Cardiac muscle cell (in vitro differentiated cells and primary cell): ENCODE data around the gene ADAMTS7. TPM values are rescaled to one million over a fixed set of nuclear protein-coding genes. Genes with fewer than 3 reads are reported as not detected.
A peak's percentile ranks its signal among the peaks of the same experiment; 100 is the strongest.

Experiments used
- DNase-seq, 2 donors: peaks; one replicate each; pipeline versions ENCODE4 v3.0.0 to v3.0.0-alpha.2; 2010 to 2017; ENCODE audit warnings: low read depth in 1 of 2, low spot score in 1 of 2
- H3K27ac ChIP-seq: fragments of 200-600 bp; sonication (generic); 2 replicates; pipeline ENCODE4 v1.5.1; 2016
- H3K27me3 ChIP-seq: fragments of 200-600 bp; sonication (generic); 2 replicates; pipeline ENCODE4 v1.6.0; 2016; ENCODE audit warnings: control low read depth
- H3K36me3 ChIP-seq: fragments of 200-600 bp; sonication (generic); 2 replicates; pipeline ENCODE4 v1.5.1; 2016; ENCODE audit warnings: control low read depth
- H3K4me1 ChIP-seq: fragments of 200-600 bp; sonication (generic); 2 replicates; pipeline ENCODE4 v1.8.1; 2017; ENCODE audit warnings: low read depth, mild to moderate bottlenecking, mixed run types
- H3K4me3 ChIP-seq: fragments of 200-600 bp; sonication (generic); 2 replicates; pipeline ENCODE4 v1.5.1; 2016; ENCODE audit warnings: mild to moderate bottlenecking
- H3K9me3 ChIP-seq: fragments of 200-600 bp; sonication (generic); 2 replicates; pipeline ENCODE4 v1.5.1; 2017; ENCODE audit warnings: low read depth, mild to moderate bottlenecking, control low read depth
- CTCF ChIP-seq: IDR thresholded peaks from 2 replicates; pipeline ENCODE4 v1.5.1; 2012; ENCODE audit warnings: low read depth, mild to moderate bottlenecking, low read length
- polyA plus RNA-seq: library from polyadenylated mRNA; unstranded; fragments of >200 nt; fragmentation: Nextera tagmentation; extraction: Ambion mirVana; gene quantifications from 2 replicates; pipeline ENCODE4 v1.2.1, GENCODE V29; 2016
- total RNA-seq: library from RNA; depleted of rRNA; stranded (reverse); fragments of >200 nt; gene quantifications from 2 replicates; pipeline ENCODE4 v1.2.3, GENCODE V29; 2016

The ADAMTS7 gene
- total and polyA plus RNA-seq, 2 experiments from 2014 or later = 11.8 to 35.3 TPM

GRCh38 chr15:78836333-78836732 lies 25.1 kb upstream of the ADAMTS7 start:
- no peak overlapping the region for H3K27ac ChIP-seq
- DNase-seq = no peak
- H3K36me3 ChIP-seq = no peaks in the 10 kb centered on the region
- no peak for TF ChIP-seq CTCF
- H3K4me1 ChIP-seq = peaks cover 13% of the 10 kb centered on the region
- H3K4me3 ChIP-seq = no peak overlapping the region
- H3K27me3 ChIP-seq = no peaks in the 10 kb centered on the region
- H3K9me3 ChIP-seq = no peaks in the 10 kb centered on the region

GRCh38 chr15:78831229-78832207 lies 20.3 kb upstream of the ADAMTS7 start:
- no peak for DNase-seq
- no peak overlapping the region for H3K4me3 ChIP-seq

GRCh38 chr15:78830514-78831228 lies 19.4 kb upstream of the ADAMTS7 start:
- H3K27ac ChIP-seq = no peak overlapping the region
- H3K4me1 ChIP-seq = peaks cover 4% of the 10 kb centered on the region
- no peaks in the 10 kb centered on the region for H3K36me3 ChIP-seq
- no peaks in the 10 kb centered on the region for H3K27me3 ChIP-seq
- H3K4me3 ChIP-seq = no peak overlapping the region
- H3K9me3 ChIP-seq = no peaks in the 10 kb centered on the region
- peak in 1 of 2 donors; percentile 38 for DNase-seq
- no peak for TF ChIP-seq CTCF

More at GRCh38 chr15:78831229-78832207, 20.3 kb upstream of the ADAMTS7 start:
- TF ChIP-seq CTCF = no peak
- Histone ChIP-seq H3K27ac (no peak overlapping the region), H3K27me3 (no peaks in the 10 kb centered on the region), H3K36me3 (no peaks in the 10 kb centered on the region), H3K9me3 (no peaks in the 10 kb centered on the region), H3K4me1 (peaks cover 4% of the 10 kb centered on the region)

DNA sequence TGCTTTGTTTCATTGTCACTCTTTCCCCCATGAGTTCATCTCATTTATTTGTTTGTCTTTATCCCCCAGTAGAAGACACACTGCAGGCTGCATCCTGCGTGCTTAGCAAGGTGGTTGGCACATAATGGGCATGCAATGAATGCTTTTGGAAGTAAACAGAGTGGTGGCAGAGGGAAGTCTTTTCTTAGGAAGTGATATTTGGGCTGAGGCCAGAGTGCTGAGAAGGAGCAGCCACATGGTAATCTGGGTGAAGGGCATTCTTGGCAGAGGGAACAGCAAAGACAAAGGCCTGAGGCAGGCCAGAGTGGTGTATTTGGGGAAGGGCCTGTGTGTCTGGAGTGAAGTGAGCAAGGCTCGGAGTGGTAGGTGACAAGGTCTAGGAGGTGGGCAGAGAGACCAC lies 17.7 kb upstream of the ADAMTS7 start:
- peaks cover 7% of the 10 kb centered on the region for H3K4me1 ChIP-seq
- no peak for TF ChIP-seq CTCF
- no peak for DNase-seq
- no peaks in the 10 kb centered on the region for H3K27me3 ChIP-seq
- no peaks in the 10 kb centered on the region for H3K36me3 ChIP-seq
- no peak overlapping the region for H3K4me3 ChIP-seq
- no peaks in the 10 kb centered on the region for H3K9me3 ChIP-seq
- no peak overlapping the region for H3K27ac ChIP-seq

- Histone ChIP-seq H3K36me3 (no peaks in the 10 kb centered on the region), H3K4me3 (no peak overlapping the region)
- no peak for TF ChIP-seq CTCF
These were observed 11.2 kb upstream of the ADAMTS7 start for GRCh38 chr15:78822514-78822913.

More at GRCh38 chr15:78822514-78822913, 11.2 kb upstream of the ADAMTS7 start:
- DNase-seq = no peak
- peaks cover 3% of the 10 kb centered on the region for H3K4me1 ChIP-seq
- H3K9me3 ChIP-seq = no peaks in the 10 kb centered on the region
- no peaks in the 10 kb centered on the region for H3K27me3 ChIP-seq
- no peak overlapping the region for H3K27ac ChIP-seq
